Measurements from ENCODE around the gene PRICKLE1. TPM values are rescaled to one million over a fixed set of nuclear protein-coding genes. Genes with fewer than 3 reads are reported as not detected.

PRICKLE1 gene
- total RNA-seq: 32.8 TPM

DNA sequence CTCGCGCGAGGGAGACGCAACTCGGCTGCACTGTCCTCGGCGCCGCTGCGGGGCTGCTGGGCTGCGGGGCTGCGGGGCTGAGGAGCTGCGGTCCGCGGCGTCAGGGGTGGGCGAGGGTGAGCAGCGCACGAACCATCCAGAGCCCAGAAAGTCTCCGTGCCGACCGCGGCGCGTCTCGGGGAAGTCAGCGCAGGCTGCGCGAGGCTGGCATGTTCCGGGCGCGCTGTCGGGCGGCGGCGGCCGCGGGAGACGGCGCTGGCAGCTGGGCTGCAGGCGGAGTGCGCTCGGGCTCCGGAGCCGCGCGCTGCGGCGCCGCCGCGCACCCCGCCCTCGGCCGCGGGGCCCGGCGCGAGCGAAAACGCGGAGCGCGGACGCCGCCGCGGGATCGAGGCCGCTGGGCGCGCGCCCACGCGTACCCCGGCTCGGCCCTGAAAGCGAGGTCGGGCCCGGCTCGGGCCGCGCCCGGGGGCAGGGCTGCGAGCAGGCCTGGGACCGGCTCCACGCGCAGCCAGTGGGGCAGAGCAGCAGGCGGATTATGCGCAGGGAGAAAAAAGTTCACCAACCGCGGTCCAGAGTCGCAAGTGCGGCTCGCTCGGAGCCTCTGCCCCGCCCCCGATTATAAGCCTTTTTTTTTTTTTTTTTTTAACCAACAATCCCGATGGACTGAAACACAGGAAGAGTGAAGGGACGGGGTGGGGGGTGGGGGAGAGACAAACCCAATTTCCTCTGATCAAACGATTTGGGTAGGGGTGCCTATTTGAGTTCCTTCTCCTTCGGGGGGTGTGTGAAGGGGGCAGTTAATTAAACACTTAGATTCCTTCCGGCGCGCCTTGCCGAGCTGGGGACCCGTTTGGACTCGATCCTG, at the start of gene PRICKLE1:
PRICKLE1 (minus strand) TSS at position 282 of the 865 bp plus-strand sequence. CDS start 117,230 bp downstream, outside the sequence.
- DNase-seq (ENCODE audit: low spot score): peak; percentile 23

- no peak for DNase-seq (ENCODE audit: low spot score)
Observed at GRCh38 chr12:42638697-42639096, 49.2 kb upstream of the PRICKLE1 start.

DNA sequence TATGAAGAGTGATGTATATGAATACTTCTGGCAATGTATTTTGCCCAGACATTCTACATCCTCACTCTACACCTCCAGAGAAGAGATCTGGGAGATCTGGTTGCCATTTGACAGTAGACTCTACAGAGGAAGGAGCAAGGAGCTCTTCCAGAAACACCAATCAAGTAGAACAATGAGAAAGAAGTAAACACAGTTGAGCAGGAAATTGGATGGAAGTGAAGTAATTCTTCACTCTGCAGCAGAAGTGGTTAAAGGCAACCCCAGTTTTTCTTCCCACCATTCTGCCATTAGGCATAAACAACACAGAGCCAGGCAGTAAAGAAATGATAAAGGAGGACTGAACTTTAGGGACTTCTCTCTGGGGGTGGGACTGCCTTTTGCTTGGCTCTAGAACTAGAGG, 48.5 kb upstream of the PRICKLE1 start:
- no peak for DNase-seq (ENCODE audit: low spot score)

GRCh38 chr12:42636993-42637392, 47.4 kb upstream of the PRICKLE1 start:
- no peak for DNase-seq (ENCODE audit: low spot score)

DNA sequence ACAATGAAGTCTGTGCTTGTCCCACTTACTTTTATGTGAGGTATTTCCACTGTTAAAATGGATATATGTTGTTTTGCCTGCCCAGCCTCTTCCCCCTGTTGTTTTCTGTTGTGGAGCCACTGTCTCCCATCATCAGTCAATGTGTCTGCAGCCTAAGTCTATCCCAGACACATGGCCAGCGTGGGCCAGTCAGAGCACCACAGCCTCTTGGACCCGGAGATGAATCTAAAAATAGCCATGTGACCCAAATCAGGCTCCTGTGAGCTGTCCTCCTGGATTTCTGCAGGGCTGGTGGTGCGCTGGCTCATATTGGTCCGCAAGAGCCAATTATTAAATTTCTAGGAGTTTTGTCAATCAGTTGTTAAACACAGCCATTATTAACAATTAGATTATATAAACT, 44.0 kb upstream of the PRICKLE1 start:
- DNase-seq (ENCODE audit: low spot score): no peak

DNA sequence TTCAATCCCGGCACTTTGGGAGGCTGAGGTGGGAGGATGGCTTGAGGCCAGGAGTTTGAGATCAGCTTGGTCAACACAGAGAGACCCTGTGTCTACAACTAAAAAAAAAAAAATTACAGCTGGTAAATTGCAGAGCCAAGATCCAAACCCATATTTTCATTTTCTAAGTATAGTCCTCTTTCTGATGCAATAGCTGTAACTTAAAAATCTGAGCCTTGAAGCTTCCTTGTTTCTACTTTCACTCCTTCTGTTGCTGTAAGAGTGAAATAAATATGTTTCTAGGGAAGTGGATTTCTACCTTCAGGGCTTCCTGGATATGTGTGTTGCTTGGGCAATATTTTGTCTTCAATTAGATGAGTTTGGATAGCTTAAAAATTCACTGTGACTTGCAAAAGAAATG, 42.0 kb upstream of the PRICKLE1 start:
- no peak for DNase-seq (ENCODE audit: low spot score)

DNA sequence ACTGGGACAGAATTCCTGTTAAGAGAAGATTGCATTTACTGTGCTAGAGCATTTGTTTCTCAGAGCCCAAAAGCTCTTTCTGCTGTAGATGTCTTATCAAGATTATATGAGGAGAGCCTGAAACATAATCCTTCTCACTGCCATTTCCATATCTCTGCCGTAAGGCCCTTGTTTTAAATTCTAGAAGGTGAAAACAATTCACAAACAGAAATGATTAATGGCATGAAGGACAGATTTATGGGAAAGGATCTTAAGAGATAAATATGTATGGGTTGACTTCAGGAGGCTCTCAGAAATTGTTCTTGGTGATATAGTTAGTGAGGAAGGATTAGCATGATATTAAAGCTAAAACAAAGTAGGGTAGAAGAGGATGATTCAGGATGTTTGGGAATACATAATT, 40.8 kb upstream of the PRICKLE1 start:
- DNase-seq (ENCODE audit: low spot score): no peak

DNA sequence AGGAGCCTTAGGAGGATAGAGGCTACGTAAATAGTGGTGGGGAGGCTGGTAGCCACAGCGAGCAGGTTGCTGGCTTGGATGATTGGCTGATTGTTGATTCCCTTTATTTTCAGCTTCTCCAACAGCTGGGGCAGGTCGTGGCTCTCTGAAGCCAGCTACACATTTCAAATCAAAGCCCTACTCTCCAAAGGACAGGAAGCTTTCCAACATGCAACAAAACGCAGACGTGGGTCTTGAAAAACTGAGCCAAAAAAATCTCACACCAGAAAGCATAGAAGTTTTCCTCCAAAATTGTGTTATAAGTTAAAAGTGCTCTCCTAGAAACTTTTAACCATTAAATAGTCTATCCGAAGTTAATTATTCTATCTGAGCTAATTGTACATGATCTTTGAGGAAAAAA, 37.6 kb upstream of the PRICKLE1 start:
- no peak for DNase-seq (ENCODE audit: low spot score)

DNA sequence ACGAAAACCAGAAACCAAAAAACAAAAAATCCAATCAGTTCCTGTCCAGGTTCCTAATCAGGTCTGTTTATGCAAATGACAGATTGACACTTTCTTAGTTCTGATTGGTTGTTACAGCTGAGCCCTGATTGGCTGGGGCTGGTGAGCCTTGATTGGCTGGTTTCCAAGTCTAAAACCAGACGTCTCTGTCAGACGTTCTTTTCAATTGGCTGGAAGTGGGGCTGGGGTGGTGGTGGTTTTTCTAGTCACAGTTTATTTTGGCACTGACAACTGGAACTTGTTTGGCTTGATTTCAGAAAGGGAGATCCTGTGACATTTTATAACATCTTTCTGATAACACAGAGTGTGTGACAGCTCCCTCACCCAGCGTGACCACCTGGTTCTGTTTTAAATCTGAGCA, 36.1 kb upstream of the PRICKLE1 start:
- no peak for DNase-seq (ENCODE audit: low spot score)

DNA sequence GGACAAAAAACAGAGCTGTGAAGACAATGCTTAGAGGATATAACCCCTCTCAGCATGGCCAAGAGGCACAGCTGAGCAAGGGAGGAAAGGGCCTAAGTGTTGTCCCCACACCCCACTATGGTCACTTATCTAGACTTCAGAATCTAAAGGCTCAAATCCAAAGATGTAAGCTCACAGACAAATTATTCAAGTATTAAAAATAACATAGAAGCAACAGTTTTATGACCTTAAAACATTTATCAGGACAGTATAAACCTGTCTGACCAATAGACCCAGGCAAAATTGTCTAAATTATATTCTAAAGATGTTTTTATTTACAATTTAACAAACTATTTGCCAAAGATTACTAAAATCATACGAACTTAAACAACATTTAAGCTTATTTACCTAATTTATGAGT, 28.1 kb upstream of the PRICKLE1 start:
- DNase-seq (ENCODE audit: low spot score): no peak

GRCh38 chr12:42615006-42615405, 25.5 kb upstream of the PRICKLE1 start:
- DNase-seq (ENCODE audit: low spot score): no peak

GRCh38 chr12:42612231-42612613, 22.7 kb upstream of the PRICKLE1 start:
- DNase-seq (ENCODE audit: low spot score): no peak

- no peak for DNase-seq (ENCODE audit: low spot score)
Observed at GRCh38 chr12:42611571-42612230, 22.2 kb upstream of the PRICKLE1 start.

GRCh38 chr12:42609605-42610004, 20.1 kb upstream of the PRICKLE1 start:
- DNase-seq (ENCODE audit: low spot score): no peak

DNA sequence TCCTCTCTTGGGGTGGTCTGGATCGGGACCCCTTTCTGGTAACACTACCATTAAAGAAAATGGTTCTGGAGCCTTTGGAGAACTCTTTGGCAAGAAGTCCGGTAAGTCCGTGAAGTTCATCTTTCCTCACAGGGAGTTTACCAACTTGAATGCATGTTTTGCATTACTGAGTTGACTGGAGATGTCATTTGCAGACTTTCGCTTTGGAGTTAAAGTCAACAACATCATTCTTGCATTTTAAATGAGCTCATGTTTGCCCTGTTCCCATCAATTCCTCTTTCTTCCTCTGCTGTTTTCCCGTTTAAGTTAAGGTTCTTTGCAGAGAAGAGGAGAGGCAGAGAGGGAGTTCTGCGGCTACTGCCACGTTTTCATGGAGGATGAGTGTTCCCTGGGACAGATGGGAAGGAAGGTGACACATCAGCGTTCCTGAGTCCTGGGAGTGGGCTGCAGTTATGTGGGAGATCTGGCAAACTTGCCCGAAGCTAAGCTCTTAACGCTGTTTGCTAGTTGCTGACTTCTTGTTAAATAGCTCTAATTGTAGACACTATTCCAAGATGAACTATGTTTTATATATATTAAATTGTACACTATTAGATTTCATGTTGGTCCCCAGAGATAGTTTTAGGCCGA, 18.8 kb upstream of the PRICKLE1 start:
- DNase-seq (ENCODE audit: low spot score): no peak

- no peak for DNase-seq (ENCODE audit: low spot score)
Observed at GRCh38 chr12:42607584-42608058, 18.1 kb upstream of the PRICKLE1 start.

DNA sequence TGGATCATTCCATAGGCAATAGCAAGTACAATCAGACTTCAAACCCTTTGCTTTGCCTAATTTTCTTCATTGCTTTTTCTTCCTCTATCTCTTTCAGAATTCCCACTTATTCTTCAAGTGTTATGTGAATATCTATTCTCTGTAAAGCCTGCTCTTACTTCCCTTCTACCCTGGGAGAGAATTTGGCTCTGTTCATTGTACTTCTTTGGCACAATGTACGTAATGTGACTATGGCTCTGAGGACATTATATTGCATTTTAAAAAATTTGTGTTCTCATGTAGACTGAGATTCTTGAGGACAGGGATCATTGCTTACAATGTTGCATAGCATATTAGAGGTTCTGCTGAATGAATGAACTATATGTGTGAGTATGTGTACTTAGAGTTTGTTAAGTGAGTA, 16.9 kb upstream of the PRICKLE1 start:
- DNase-seq (ENCODE audit: low spot score): no peak

GRCh38 chr12:42605685-42606084, 16.1 kb upstream of the PRICKLE1 start:
- DNase-seq (ENCODE audit: low spot score): no peak

DNA sequence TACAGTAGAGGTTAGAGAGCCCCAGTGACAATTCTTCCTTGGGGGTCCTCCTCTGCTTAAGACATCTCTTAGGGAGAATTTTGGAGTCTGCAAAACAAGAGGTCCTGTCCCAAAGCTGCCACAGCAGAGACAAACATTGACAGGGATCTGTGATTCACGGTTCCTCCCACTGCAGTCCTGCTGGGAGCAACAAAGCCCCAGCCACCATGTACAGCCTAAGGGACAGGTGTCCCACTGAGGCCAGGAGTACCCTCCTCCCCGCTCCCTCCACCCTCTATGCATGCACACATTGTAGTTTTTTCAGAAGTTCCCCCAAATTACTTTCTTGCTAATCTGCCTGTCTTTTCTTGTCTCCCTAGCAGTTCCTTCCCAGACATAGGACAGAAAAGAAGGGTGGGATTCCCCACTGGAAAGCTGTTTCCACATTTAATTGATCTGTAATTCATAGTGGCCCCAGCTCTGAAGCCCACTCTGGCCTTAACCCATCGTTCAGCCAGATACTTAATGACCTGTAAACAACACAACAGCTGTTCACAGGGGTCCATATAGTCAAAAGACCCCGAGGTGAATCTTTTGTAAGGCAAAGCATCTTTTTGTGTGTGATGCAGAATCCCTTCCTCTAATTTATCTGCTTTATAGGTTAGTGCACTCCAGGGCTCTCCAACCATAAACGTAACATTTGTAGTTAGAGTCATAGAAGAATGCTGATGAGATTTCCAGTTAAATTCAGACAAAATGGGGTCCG, 13.9 kb upstream of the PRICKLE1 start:
- no peak for DNase-seq (ENCODE audit: low spot score)

- DNase-seq (ENCODE audit: low spot score): no peak
Observed at GRCh38 chr12:42593874-42594273, 4.3 kb upstream of the PRICKLE1 start.

- DNase-seq (ENCODE audit: low spot score): no peak
Observed at GRCh38 chr12:42590330-42590934, 886 bp upstream of the PRICKLE1 start.

Measured in mucosa of gallbladder (tissue), 1 donor.